GM18870 (cell line): ENCODE measurements around the gene COL4A2.

Experiments used
- ATAC-seq: cut with Tn5 transposase; IDR thresholded peaks from one replicate; pipeline ENCODE4 v1.9.1; 2021; ENCODE audit warnings: moderate library complexity; ENCODE audit not compliant: unreplicated experiment

COL4A2 gene

GRCh38 chr13:110306960-110307766 is at the start of gene COL4A2, which contains the start of gene COL4A1:
TSS of gene COL4A2 (plus strand) at chr13:110307284. CDS start at chr13:110307904, 620 bp downstream.
TSS of gene COL4A1 (minus strand) at chr13:110307157. CDS start at chr13:110307027, 130 bp downstream.
- no peak for ATAC-seq

- no peak for ATAC-seq
These were observed 49.7 kb upstream of the COL4A2 start for GRCh38 chr13:110257408-110257807.

GRCh38 chr13:110258876-110259631 is 48.0 kb upstream of the COL4A2 start:
- ATAC-seq: no peak

- no peak for ATAC-seq
These were observed 47.4 kb upstream of the COL4A2 start for GRCh38 chr13:110259651-110260050.

- no peak for ATAC-seq
These were observed 45.7 kb upstream of the COL4A2 start for GRCh38 chr13:110261166-110262081.

GRCh38 chr13:110262082-110262436 is 45.0 kb upstream of the COL4A2 start:
- ATAC-seq: no peak

- no peak for ATAC-seq
These were observed 44.4 kb upstream of the COL4A2 start for GRCh38 chr13:110262508-110263291.

- no peak for ATAC-seq
These were observed 43.7 kb upstream of the COL4A2 start for GRCh38 chr13:110263404-110263803.

- ATAC-seq: no peak
These were observed 43.2 kb upstream of the COL4A2 start for GRCh38 chr13:110263888-110264287.

- ATAC-seq: no peak
These were observed 42.3 kb upstream of the COL4A2 start for GRCh38 chr13:110264685-110265275.

GRCh38 chr13:110265341-110265681 is 41.8 kb upstream of the COL4A2 start:
- no peak for ATAC-seq

- ATAC-seq: no peak
These were observed 41.2 kb upstream of the COL4A2 start for GRCh38 chr13:110265682-110266430.

GRCh38 chr13:110266431-110266809 is 40.7 kb upstream of the COL4A2 start:
- no peak for ATAC-seq

- no peak for ATAC-seq
These were observed 40.1 kb upstream of the COL4A2 start for GRCh38 chr13:110266983-110267382.

GRCh38 chr13:110268061-110268460 is 39.0 kb upstream of the COL4A2 start:
- no peak for ATAC-seq

GRCh38 chr13:110268576-110269185 is 38.4 kb upstream of the COL4A2 start:
- no peak for ATAC-seq

GRCh38 chr13:110269509-110270185 is 37.4 kb upstream of the COL4A2 start:
- no peak for ATAC-seq

GRCh38 chr13:110270507-110270906 is 36.6 kb upstream of the COL4A2 start:
- no peak for ATAC-seq
